ENCODE results near the gene KIAA1958. TPM values are rescaled to one million over a fixed set of nuclear protein-coding genes. Genes with fewer than 3 reads are reported as not detected.

Gene KIAA1958
- total and polyA plus RNA-seq, 2 of the 8 experiments (the other 6 are each of a cell fraction or from before 2014, with no cell fraction given): 11.4 to 43.8 TPM

- Histone ChIP-seq H3K56ac (replicated peaks; ENCODE audit: insufficient read length, low read depth, low read length) (no peak overlapping the region), H3K4me2 (ENCODE audit: insufficient read depth in 1 of 2, low read depth in 2 of 2, low read length in 2 of 2) (no peak overlapping the region), H2BK15ac (ENCODE audit: low read length) (no peak overlapping the region), H3K27ac (ENCODE audit: low read depth, low read length) (no peak overlapping the region), H3K4ac (replicated peaks; ENCODE audit: insufficient read length, low read depth, low read length) (no peak overlapping the region), H3K79me2 (ENCODE audit: control insufficient read depth in 1 of 2, insufficient read depth in 2 of 2, low read length in 2 of 2) (peaks cover 3 to 81% of the 10 kb centered on the region in 2 experiments; a peak in 3 of 4 replicates), H3K79me1 (ENCODE audit: low read depth, low read length) (no peaks in the 10 kb centered on the region), H2BK12ac (ENCODE audit: low read depth, low read length) (no peak overlapping the region), H3K4me3 (ENCODE audit: extremely low read depth in 1 of 4, insufficient read depth in 2 of 4, low read depth in 3 of 4, low read length in 4 of 4) (no peak overlapping the region), H2AFZ (ENCODE audit: low read length) (no peak overlapping the region), H3K36me3 (ENCODE audit: control insufficient read depth in 2 of 4, insufficient read depth in 4 of 4, low read length in 3 of 4) (no peaks in the 10 kb centered on the region), H3K4me1 (replicated peaks in 1 of 4; ENCODE audit: control insufficient read depth in 3 of 4, insufficient read depth in 4 of 4, low read length in 3 of 4) (peaks cover under 1 to 11% (median 6%) of the 10 kb centered on the region in 4 experiments), H2BK120ac (replicated peaks; ENCODE audit: low read depth, low read length) (no peak overlapping the region), H3K23ac (ENCODE audit: insufficient read length) (no peak overlapping the region), H3K18ac (ENCODE audit: extremely low read depth, low read length) (no peak overlapping the region), H4K5ac (ENCODE audit: insufficient read length, low read depth, low read length) (no peak overlapping the region), H4K20me1 (replicated peaks in 1 of 2; ENCODE audit: control insufficient read depth in 1 of 2, insufficient read depth in 2 of 2, low read length in 2 of 2) (no peaks in the 10 kb centered on the region), H4K8ac (ENCODE audit: extremely low read depth, insufficient read depth, low read length) (no peak overlapping the region), H3K14ac (ENCODE audit: insufficient read length) (no peak overlapping the region), H2BK20ac (ENCODE audit: low read length) (no peak overlapping the region), H3K27me3 (replicated peaks in 1 of 4; ENCODE audit: control insufficient read depth in 3 of 4, extremely low read depth in 1 of 4, insufficient read depth in 3 of 4, low read length in 3 of 4) (no peaks in the 10 kb centered on the region), H4K91ac (replicated peaks; ENCODE audit: insufficient read length, low read length) (no peak overlapping the region), H2BK5ac (ENCODE audit: low read depth, low read length) (no peak overlapping the region), H2AK5ac (ENCODE audit: low read depth, low read length) (no peak overlapping the region), H3K23me2 (ENCODE audit: low read depth, low read length) (no peaks in the 10 kb centered on the region), H3K9me3 (ENCODE audit: insufficient read depth in 2 of 2, low read depth in 1 of 2, low read length in 1 of 2) (peaks cover 0 to 5% of the 10 kb centered on the region in 2 experiments; a peak in 2 of 4 replicates), H3K9ac (replicated peaks in 1 of 4; ENCODE audit: extremely low read depth in 1 of 4, low read depth in 3 of 4, low read length in 3 of 4) (no peak overlapping the region)
- CTCF ChIA-PET (ENCODE audit: partially characterized antibody): interaction anchor here (0.9 to 1.4 kb wide), 2 partner anchors 13 to 14 kb away, joined by 3 to 5 read pairs; no protein-coding TSS in a partner anchor
- POLR2A ChIA-PET (ENCODE audit: partially characterized antibody): interaction anchor here (1.3 kb wide), 1 partner anchor 8 kb away, joined by 3 read pairs; no protein-coding TSS in a partner anchor
- FAIRE-seq (no peak), DNase-seq (ENCODE audit: low read depth in 1 of 2, low spot score in 2 of 2) (no peak)
- WGBS, 2 experiments (ENCODE audit: extremely low coverage in 1 of 2, insufficient coverage in 1 of 2, insufficient read length in 1 of 2, insufficient replicate concordance in 2 of 2, low coverage in 1 of 2, low lambda C conversion rate in 2 of 2, missing lambda C conversion rate in 1 of 2): 92% methylated on average over 1 of the region's 1 CpG; no CpG with 5 or more reads in 1 of the 2 experiments
- TF ChIP-seq FOSL1 (IDR thresholded peaks at IDR 0.05; ENCODE audit: insufficient read depth, low read depth, low read length) (no peak), POU5F1 (IDR thresholded peaks at IDR 0.05; ENCODE audit: low read depth, low read length) (no peak), HDAC6 (IDR thresholded peaks at IDR 0.05; ENCODE audit: low read depth, low read length) (no peak), SP2 (IDR thresholded peaks at IDR 0.05; ENCODE audit: low read length) (no peak), EGR1 (IDR thresholded peaks at IDR 0.05; ENCODE audit: borderline replicate concordance, low read depth, low read length) (no peak), POLR2A (IDR thresholded peaks at IDR 0.05; ENCODE audit: control extremely low read depth in 1 of 2, low read depth in 2 of 2, low read length in 2 of 2) (no peak), KDM4A (IDR thresholded peaks at IDR 0.05; ENCODE audit: low read depth, low read length, severe bottlenecking) (no peak), CTBP2 (IDR thresholded peaks at IDR 0.05; ENCODE audit: borderline replicate concordance, insufficient read depth, insufficient read length, low read length) (no peak), USF2 (IDR thresholded peaks at IDR 0.05; ENCODE audit: low read length) (no peak), RNF2 (IDR thresholded peaks at IDR 0.05; ENCODE audit: borderline replicate concordance, low read depth, low read length, missing control alignments, poor library complexity, severe bottlenecking) (no peak)
- TF ChIP-seq, protein P1, sequence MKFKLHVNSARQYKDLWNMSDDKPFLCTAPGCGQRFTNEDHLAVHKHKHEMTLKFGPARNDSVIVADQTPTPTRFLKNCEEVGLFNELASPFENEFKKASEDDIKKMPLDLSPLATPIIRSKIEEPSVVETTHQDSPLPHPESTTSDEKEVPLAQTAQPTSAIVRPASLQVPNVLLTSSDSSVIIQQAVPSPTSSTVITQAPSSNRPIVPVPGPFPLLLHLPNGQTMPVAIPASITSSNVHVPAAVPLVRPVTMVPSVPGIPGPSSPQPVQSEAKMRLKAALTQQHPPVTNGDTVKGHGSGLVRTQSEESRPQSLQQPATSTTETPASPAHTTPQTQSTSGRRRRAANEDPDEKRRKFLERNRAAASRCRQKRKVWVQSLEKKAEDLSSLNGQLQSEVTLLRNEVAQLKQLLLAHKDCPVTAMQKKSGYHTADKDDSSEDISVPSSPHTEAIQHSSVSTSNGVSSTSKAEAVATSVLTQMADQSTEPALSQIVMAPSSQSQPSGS (IDR thresholded peaks at IDR 0.05; ENCODE audit: low read length): no peak
Measured at GRCh38 chr9:112544477-112544876, 57.9 kb downstream of the KIAA1958 start.

Measured in H1 (cell line).